GM12873 (cell line): Measurements from ENCODE around the gene SOX21.

Experiments used
- CTCF ChIP-seq: IDR thresholded peaks from 2 replicates; pipeline ENCODE4 v1.5.1; 2012; ENCODE audit warnings: low read depth, mild to moderate bottlenecking, moderate library complexity, low read length, control low read depth; ENCODE audit not compliant: insufficient read depth; ENCODE audit errors: missing control alignments

SOX21 gene

GRCh38 chr13:94682229-94682628 lies 30.1 kb downstream of the SOX21 start:
- TF ChIP-seq CTCF = no peak

GRCh38 chr13:94679614-94680013 lies 32.7 kb downstream of the SOX21 start:
- no peak for TF ChIP-seq CTCF

GRCh38 chr13:94678845-94679244 lies 33.5 kb downstream of the SOX21 start:
- TF ChIP-seq CTCF = no peak

GRCh38 chr13:94677799-94678198 lies 34.5 kb downstream of the SOX21 start:
- no peak for TF ChIP-seq CTCF

GRCh38 chr13:94674609-94675348 lies 37.6 kb downstream of the SOX21 start:
- peak; percentile 86 for TF ChIP-seq CTCF

GRCh38 chr13:94673851-94674250 lies 38.5 kb downstream of the SOX21 start:
- no peak for TF ChIP-seq CTCF

- TF ChIP-seq CTCF = no peak
These were observed 39.9 kb downstream of the SOX21 start for GRCh38 chr13:94672400-94672799.
